MM.1S (cell line): ENCODE results near the gene ATG5.

Source experiments
- EZH2phosphoT487 ChIP-seq: fragments of 300-600 bp; sonication (generic); IDR thresholded peaks from 2 replicates; pipeline ENCODE4 v1.6.1; 2018; ENCODE audit warnings: antibody characterized with exemption, low read length
- TF ChIP-seq, protein P1 (sequence below): fragments of 300-600 bp; sonication (generic); IDR thresholded peaks from 2 replicates; pipeline ENCODE4 v1.5.1; 2016; ENCODE audit warnings: antibody characterized with exemption, low read length, mixed read lengths

DNA sequence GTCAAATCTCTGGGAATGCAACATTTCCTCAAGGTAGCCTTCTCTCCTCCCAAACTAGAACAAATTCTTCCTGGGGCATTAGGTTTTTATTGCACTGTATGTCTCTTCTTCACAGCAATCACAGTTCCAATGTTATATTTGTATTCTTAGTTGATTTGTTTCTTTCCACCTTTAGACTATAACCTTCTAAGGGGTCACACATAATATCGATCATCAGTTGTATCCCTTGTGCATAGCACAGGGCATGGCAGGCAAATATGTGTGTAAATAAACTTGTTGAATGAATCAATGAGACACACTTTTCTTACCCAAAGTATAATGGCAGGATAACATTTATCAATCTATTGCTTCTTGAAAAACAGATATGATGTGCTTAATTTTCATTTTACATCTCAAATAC lies 81.0 kb downstream of the ATG5 start:
- TF ChIP-seq, protein P1, sequence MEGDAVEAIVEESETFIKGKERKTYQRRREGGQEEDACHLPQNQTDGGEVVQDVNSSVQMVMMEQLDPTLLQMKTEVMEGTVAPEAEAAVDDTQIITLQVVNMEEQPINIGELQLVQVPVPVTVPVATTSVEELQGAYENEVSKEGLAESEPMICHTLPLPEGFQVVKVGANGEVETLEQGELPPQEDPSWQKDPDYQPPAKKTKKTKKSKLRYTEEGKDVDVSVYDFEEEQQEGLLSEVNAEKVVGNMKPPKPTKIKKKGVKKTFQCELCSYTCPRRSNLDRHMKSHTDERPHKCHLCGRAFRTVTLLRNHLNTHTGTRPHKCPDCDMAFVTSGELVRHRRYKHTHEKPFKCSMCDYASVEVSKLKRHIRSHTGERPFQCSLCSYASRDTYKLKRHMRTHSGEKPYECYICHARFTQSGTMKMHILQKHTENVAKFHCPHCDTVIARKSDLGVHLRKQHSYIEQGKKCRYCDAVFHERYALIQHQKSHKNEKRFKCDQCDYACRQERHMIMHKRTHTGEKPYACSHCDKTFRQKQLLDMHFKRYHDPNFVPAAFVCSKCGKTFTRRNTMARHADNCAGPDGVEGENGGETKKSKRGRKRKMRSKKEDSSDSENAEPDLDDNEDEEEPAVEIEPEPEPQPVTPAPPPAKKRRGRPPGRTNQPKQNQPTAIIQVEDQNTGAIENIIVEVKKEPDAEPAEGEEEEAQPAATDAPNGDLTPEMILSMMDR, result no peak
- TF ChIP-seq EZH2phosphoT487, result no peak
